Loucy (cell line): ENCODE measurements around the gene MMP24.

ENCODE experiments used
- H2AFZ ChIP-seq: fragments of 200-600 bp; sonication (generic); 2 replicates; pipeline ENCODE4 v1.6.0; 2016; ENCODE audit warnings: antibody characterized with exemption, mild to moderate bottlenecking, low read length, moderate library complexity
- H3F3A ChIP-seq: fragments of 200-600 bp; 2 replicates; pipeline ENCODE4 v1.6.0; 2016; ENCODE audit warnings: antibody characterized with exemption, low read depth, mild to moderate bottlenecking
- H3K27me3 ChIP-seq: fragments of 200-600 bp; sonication (generic); 2 replicates; pipeline ENCODE4 v1.6.1; 2014; ENCODE audit warnings: low read length, mild to moderate bottlenecking; ENCODE audit not compliant: insufficient read depth, poor library complexity, severe bottlenecking
- H3K36me3 ChIP-seq: fragments of 200-600 bp; sonication (generic); 2 replicates; pipeline ENCODE4 v1.6.1; 2016; ENCODE audit warnings: low read length; ENCODE audit not compliant: insufficient read depth
- H3K4me1 ChIP-seq: fragments of 200-600 bp; sonication (generic); 2 replicates; pipeline ENCODE4 v1.5.1; 2014; ENCODE audit warnings: low read length, mild to moderate bottlenecking; ENCODE audit not compliant: insufficient read depth, poor library complexity, severe bottlenecking
- H3K4me2 ChIP-seq: fragments of 200-600 bp; sonication (generic); 2 replicates; pipeline ENCODE4 v1.6.0; 2014; ENCODE audit warnings: antibody characterized with exemption, low read length, low read depth, mild to moderate bottlenecking; ENCODE audit not compliant: poor library complexity, severe bottlenecking
- H3K4me3 ChIP-seq: fragments of 200-600 bp; sonication (generic); 2 replicates; pipeline ENCODE4 v1.5.1; 2014; ENCODE audit warnings: low read length, mild to moderate bottlenecking, mixed read lengths; ENCODE audit not compliant: poor library complexity, severe bottlenecking
- H3K79me2 ChIP-seq: fragments of 200-600 bp; sonication (generic); 2 replicates; pipeline ENCODE4 v1.6.1; 2014; ENCODE audit warnings: low read length; ENCODE audit not compliant: insufficient read depth
- H3K9ac ChIP-seq: fragments of 200-600 bp; sonication (generic); 2 replicates; pipeline ENCODE4 v1.6.0; 2014; ENCODE audit warnings: mild to moderate bottlenecking, low read depth, low read length, moderate library complexity; ENCODE audit not compliant: poor library complexity, severe bottlenecking
- H3K9me2 ChIP-seq: fragments of 200-600 bp; sonication (generic); replicated peaks from 2 replicates; pipeline ENCODE4 v1.6.1; 2016; ENCODE audit warnings: low read depth, low read length, mixed read lengths
- H3K9me3 ChIP-seq: fragments of 200-600 bp; sonication (generic); 2 replicates; pipeline ENCODE4 v1.6.1; 2014; ENCODE audit warnings: mild to moderate bottlenecking, antibody characterized with exemption, low read length, low read depth; ENCODE audit not compliant: insufficient read depth
- H4K20me1 ChIP-seq: fragments of 200-600 bp; sonication (generic); 2 replicates; pipeline ENCODE4 v1.6.0; 2014; ENCODE audit warnings: antibody characterized with exemption, low read length, mild to moderate bottlenecking; ENCODE audit not compliant: insufficient read depth, poor library complexity, severe bottlenecking
- CTCF ChIP-seq: fragments of 200-600 bp; sonication (generic); conservative IDR thresholded peaks from 2 replicates; pipeline ENCODE4 v1.5.1; 2014; ENCODE audit warnings: mild to moderate bottlenecking, antibody characterized with exemption, low read length
- EZH2phosphoT487 ChIP-seq: fragments of 200-600 bp; IDR thresholded peaks from 2 replicates; pipeline ENCODE4 v1.6.1; 2018; ENCODE audit warnings: antibody characterized with exemption, mild to moderate bottlenecking, moderate library complexity, borderline replicate concordance

Gene MMP24

DNA sequence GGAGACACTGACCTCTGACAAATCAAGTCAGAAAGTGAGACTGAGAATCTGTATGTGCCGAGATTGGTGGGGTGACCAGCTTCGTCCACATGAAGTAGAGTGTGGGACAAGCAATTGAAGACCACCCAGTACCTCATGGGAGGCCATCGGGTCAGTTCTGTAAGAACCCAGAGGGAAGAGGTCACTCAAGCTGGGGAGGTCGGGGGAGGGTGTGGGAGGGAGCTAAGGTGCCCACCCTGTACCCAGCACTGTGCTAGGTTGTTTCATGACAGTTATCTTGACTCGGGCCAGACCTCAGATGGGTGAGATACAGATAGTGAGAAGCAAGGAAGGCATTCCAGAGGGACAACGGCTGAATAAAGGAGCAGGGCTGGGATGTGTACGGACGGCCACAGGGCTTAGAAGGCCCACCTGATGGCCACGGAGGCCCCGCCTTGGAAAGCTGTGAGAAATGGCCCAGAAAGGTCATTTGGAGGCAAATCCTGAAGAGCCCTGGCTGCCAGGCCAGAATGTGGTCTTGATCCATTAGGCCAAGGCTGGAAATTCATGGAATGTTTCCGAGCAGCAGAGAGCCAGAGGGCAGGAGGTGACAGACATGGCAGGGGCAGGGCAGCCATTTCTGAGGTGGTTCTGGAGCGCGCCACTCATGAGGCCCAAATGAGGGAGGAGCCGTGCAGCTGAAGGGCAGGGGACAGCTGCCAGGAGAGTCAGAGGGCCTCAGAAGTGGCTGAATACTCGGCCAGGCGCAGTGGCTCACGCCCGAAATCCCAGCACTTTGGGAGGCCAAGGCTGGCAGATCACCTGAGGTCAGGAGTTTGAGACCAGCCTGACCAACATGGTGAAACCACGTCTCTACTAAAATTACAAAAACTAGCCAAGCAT is 43.8 kb downstream of the MMP24 start:
- Histone ChIP-seq H3K36me3 (no peaks in the 10 kb centered on the region), H3K4me1 (no peaks in the 10 kb centered on the region), H3K4me2 (no peak overlapping the region), H3K9ac (no peak overlapping the region), H3K9me2 (no peaks in the 10 kb centered on the region), H3F3A (no peaks in the 10 kb centered on the region), H3K9me3 (no peaks in the 10 kb centered on the region), H4K20me1 (no peaks in the 10 kb centered on the region), H2AFZ (no peak overlapping the region), H3K27me3 (no peaks in the 10 kb centered on the region), H3K4me3 (no peak overlapping the region), H3K79me2 (no peaks in the 10 kb centered on the region)
- no peak for TF ChIP-seq EZH2phosphoT487
- TF ChIP-seq CTCF = no peak

DNA sequence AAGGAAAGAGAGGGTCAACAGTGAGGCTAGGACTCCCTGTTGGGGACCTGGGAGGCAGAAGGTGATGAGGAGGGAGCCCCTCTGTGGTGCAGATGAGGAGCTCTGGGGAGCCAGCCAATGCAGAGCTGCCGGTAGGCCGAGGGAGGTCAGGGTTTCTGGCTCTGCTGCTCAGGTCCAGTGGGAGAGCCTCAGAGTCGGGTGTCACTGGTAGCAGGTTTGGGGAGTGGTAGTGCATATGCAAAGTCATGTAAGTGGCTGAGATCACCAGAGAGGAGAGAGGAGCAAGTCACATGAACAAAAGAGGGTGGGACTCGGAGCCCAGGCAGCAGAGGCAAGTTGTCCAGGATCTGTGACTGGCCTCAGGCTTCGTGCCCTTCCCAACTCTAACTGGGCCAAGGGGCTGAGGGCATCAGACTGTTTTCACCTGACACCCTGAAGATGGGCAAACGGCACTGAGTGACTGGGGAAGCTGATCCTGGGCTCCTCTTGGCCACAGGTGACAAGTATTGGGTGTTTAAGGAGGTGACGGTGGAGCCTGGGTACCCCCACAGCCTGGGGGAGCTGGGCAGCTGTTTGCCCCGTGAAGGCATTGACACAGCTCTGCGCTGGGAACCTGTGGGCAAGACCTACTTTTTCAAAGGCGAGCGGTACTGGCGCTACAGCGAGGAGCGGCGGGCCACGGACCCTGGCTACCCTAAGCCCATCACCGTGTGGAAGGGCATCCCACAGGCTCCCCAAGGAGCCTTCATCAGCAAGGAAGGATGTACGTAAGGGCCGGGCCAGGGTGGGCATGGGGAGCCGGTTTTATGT is 44.8 kb downstream of the MMP24 start:
- Histone ChIP-seq H3K9me3 (no peaks in the 10 kb centered on the region), H3F3A (no peaks in the 10 kb centered on the region), H3K4me2 (no peak overlapping the region), H3K27me3 (no peaks in the 10 kb centered on the region), H3K9me2 (no peaks in the 10 kb centered on the region), H3K79me2 (peaks cover 2% of the 10 kb centered on the region; the same call in 1 of the 2 replicates), H2AFZ (no peak overlapping the region), H3K9ac (no peak overlapping the region), H4K20me1 (no peaks in the 10 kb centered on the region), H3K4me3 (no peak overlapping the region), H3K36me3 (no peaks in the 10 kb centered on the region; the same call in 1 of the 2 replicates), H3K4me1 (no peaks in the 10 kb centered on the region)
- TF ChIP-seq EZH2phosphoT487 (no peak), CTCF (no peak)

DNA sequence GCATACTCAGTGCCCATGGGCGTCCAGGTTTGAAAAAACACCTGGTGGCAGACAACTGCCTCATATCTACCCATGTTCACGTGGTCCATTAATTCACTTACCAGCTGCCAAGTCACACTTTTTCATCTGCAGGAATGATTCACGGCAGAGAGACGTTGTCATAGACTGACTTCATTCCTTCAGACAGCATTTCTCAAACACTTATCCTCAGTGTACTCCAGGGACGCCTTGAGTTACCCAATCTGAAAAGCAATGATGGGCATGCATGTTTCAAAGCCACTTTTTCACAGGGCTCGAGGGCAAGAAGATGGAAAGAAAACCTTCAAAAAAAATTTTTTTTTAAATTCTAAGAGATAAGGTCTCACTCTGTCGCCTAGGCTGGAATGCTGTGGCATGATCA is 45.4 kb downstream of the MMP24 start:
- H2AFZ ChIP-seq = no peak overlapping the region
- H3K9ac ChIP-seq = no peak overlapping the region

More for the DNA sequence above, 45.4 kb downstream of the MMP24 start:
- Histone ChIP-seq H3F3A (no peaks in the 10 kb centered on the region), H3K9me3 (no peaks in the 10 kb centered on the region), H3K4me2 (no peak overlapping the region), H3K36me3 (peaks cover under 1% of the 10 kb centered on the region; the same call in 1 of the 2 replicates), H3K4me3 (no peak overlapping the region), H3K27me3 (no peaks in the 10 kb centered on the region), H4K20me1 (peaks cover 2% of the 10 kb centered on the region), H3K4me1 (peaks cover 3% of the 10 kb centered on the region), H3K9me2 (no peaks in the 10 kb centered on the region), H3K79me2 (peaks cover 8% of the 10 kb centered on the region; the same call in 1 of the 2 replicates)
- no peak for TF ChIP-seq CTCF
- no peak for TF ChIP-seq EZH2phosphoT487
